Measurements from ENCODE around the gene TCF4. TPM values are rescaled to one million over a fixed set of nuclear protein-coding genes. Genes with fewer than 3 reads are reported as not detected.

TCF4 gene
- total RNA-seq, 1 experiment from 2014 or later: 0.42 TPM

GRCh38 chr18:55396979-55397378 is 191.0 kb downstream of the TCF4 start:
- POLR2A ChIA-PET: no interaction called here
- Histone ChIP-seq H3K9ac (ENCODE audit: low read length) (no peak overlapping the region), H3K4me1 (ENCODE audit: control insufficient read depth in 1 of 2, insufficient read depth in 2 of 2, low read length in 2 of 2) (no peaks in the 10 kb centered on the region), H3K79me2 (ENCODE audit: insufficient read depth, low read length) (no peaks in the 10 kb centered on the region), H3K27me3 (ENCODE audit: insufficient read depth, low read length) (no peaks in the 10 kb centered on the region), H3K4me2 (ENCODE audit: low read length) (no peak overlapping the region), H4K20me1 (ENCODE audit: insufficient read depth) (no peaks in the 10 kb centered on the region), H3K9me3 (ENCODE audit: control insufficient read depth in 1 of 2, insufficient read depth in 1 of 2, low read depth in 1 of 2, low read length in 2 of 2) (no peaks in the 10 kb centered on the region; a peak in 2 of 4 replicates), H2AFZ (ENCODE audit: low read depth, low read length, poor library complexity, severe bottlenecking) (no peak overlapping the region), H3K4me3 (replicated peaks in 1 of 2; ENCODE audit: low read depth in 1 of 2, low read length in 2 of 2) (no peak overlapping the region), H3K36me3 (ENCODE audit: control insufficient read depth in 1 of 2, insufficient read depth in 2 of 2, low read length in 2 of 2) (no peaks in the 10 kb centered on the region), H3K9me2 (ENCODE audit: insufficient read depth) (no peaks in the 10 kb centered on the region), H3K27ac (ENCODE audit: low read depth, low read length) (no peak overlapping the region)
- BruUV-seq (replicated peaks): no TSS peak
- no peak for TF ChIP-seq RAD21 (IDR thresholded peaks at IDR 0.05; ENCODE audit: low read depth)
- no peak for TF ChIP-seq JUND (IDR thresholded peaks at IDR 0.05)
- TF ChIP-seq ZBTB33 (IDR thresholded peaks at IDR 0.05; ENCODE audit: extremely low read depth, insufficient replicate concordance, low read length): no peak
- TF ChIP-seq CTCF (IDR thresholded peaks at IDR 0.05 in 2 of 3, conservative IDR thresholded peaks at IDR 0.05 in 1 of 3; ENCODE audit: borderline replicate concordance in 1 of 3, insufficient read depth in 1 of 3, low read depth in 2 of 3, low read length in 2 of 3): no peak
- no peak for TF ChIP-seq EZH2phosphoT487 (IDR thresholded peaks at IDR 0.05; ENCODE audit: borderline replicate concordance)
- TF ChIP-seq TCF7L2 (IDR thresholded peaks at IDR 0.05; ENCODE audit: borderline replicate concordance, extremely low read depth, insufficient read depth, insufficient read length): no peak
- no peak for TF ChIP-seq EZH2 (IDR thresholded peaks at IDR 0.05)
- TF ChIP-seq CEBPB (IDR thresholded peaks at IDR 0.05; ENCODE audit: low read depth): no peak
- no peak for TF ChIP-seq SRF (IDR thresholded peaks at IDR 0.05; ENCODE audit: low read depth)
- TF ChIP-seq ELF1 (IDR thresholded peaks at IDR 0.05; ENCODE audit: borderline replicate concordance, low read depth): no peak
- no peak for TF ChIP-seq ZNF274 (IDR thresholded peaks at IDR 0.05; ENCODE audit: low read depth, low read length)
- intact Hi-C loops (cut with micrococcal nuclease): no loop called here
- ATAC-seq (no peak), DNase-seq (ENCODE audit: low read depth, low spot score) (no peak)
- CTCF ChIA-PET: no interaction called here
- RAD21 ChIA-PET (ENCODE audit: low non-redundant PET in 1 of 2, low total read pairs in 2 of 2, uncharacterized antibody in 2 of 2, unreplicated experiment in 2 of 2): no interaction called here
